ENCODE measurements around the gene WDR4.

DNA sequence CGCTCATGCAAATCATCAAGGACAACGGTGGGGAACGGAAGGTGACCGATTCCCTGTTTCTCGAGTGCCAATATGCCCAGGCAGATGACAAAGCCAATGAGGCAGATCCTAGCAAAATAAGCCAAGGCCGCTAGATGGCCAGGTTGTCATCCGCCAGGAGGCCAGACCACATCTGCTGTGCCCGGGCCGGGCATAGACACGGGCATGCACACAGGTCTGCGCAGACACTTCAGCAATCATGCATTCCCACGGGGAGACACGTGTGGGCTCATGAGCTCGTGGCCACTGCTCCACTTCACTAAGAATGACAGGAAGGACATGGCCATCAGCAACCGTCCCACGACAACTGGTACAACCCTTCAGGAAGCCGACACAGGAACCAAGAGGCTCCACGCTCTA lies 23.4 kb downstream of the WDR4 start:
- TF ChIP-seq POLR2A (IDR thresholded peaks at IDR 0.05): no peak
- TF ChIP-seq, protein P1, sequence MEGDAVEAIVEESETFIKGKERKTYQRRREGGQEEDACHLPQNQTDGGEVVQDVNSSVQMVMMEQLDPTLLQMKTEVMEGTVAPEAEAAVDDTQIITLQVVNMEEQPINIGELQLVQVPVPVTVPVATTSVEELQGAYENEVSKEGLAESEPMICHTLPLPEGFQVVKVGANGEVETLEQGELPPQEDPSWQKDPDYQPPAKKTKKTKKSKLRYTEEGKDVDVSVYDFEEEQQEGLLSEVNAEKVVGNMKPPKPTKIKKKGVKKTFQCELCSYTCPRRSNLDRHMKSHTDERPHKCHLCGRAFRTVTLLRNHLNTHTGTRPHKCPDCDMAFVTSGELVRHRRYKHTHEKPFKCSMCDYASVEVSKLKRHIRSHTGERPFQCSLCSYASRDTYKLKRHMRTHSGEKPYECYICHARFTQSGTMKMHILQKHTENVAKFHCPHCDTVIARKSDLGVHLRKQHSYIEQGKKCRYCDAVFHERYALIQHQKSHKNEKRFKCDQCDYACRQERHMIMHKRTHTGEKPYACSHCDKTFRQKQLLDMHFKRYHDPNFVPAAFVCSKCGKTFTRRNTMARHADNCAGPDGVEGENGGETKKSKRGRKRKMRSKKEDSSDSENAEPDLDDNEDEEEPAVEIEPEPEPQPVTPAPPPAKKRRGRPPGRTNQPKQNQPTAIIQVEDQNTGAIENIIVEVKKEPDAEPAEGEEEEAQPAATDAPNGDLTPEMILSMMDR (IDR thresholded peaks at IDR 0.05): no peak
